ENCODE measurements around the gene MASP2.
"Not testable (repeated sequence)": the region's sequence is repeated elsewhere in the genome, so short reads cannot be mapped to it uniquely, and the experiment has no call there.

Gene MASP2

DNA sequence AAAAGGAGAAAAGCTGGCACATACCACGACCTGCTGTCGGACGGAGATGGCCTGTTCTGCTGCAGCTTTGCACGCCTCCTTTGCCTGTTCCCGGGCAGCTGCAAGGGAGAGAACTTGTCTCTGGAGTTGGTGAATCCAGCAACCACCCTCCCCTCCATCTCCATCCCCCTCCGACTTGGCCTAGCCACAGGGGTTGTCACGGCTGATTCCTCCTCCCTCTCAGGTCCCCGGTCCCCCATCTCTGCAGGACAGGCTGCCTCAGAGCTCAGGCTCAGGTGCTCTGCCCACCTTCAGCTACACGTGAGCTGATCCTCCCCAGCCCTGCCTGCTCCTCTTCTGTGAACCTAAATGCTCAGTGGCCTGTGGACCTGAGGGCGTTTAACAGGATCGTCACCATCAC, 23.8 kb upstream of the MASP2 start:
- DNase-seq (ENCODE audit: low read depth, low spot score): no peak
- H3K4me3 ChIP-seq (ENCODE audit: low read depth, low read length): no peak overlapping the region
- TF ChIP-seq, protein P1, sequence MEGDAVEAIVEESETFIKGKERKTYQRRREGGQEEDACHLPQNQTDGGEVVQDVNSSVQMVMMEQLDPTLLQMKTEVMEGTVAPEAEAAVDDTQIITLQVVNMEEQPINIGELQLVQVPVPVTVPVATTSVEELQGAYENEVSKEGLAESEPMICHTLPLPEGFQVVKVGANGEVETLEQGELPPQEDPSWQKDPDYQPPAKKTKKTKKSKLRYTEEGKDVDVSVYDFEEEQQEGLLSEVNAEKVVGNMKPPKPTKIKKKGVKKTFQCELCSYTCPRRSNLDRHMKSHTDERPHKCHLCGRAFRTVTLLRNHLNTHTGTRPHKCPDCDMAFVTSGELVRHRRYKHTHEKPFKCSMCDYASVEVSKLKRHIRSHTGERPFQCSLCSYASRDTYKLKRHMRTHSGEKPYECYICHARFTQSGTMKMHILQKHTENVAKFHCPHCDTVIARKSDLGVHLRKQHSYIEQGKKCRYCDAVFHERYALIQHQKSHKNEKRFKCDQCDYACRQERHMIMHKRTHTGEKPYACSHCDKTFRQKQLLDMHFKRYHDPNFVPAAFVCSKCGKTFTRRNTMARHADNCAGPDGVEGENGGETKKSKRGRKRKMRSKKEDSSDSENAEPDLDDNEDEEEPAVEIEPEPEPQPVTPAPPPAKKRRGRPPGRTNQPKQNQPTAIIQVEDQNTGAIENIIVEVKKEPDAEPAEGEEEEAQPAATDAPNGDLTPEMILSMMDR (IDR thresholded peaks at IDR 0.05; ENCODE audit: low read depth, low read length): no peak
- in situ Hi-C loops (cut with HindIII; ENCODE audit: low sequenced_read_pairs): no loop called here

DNA sequence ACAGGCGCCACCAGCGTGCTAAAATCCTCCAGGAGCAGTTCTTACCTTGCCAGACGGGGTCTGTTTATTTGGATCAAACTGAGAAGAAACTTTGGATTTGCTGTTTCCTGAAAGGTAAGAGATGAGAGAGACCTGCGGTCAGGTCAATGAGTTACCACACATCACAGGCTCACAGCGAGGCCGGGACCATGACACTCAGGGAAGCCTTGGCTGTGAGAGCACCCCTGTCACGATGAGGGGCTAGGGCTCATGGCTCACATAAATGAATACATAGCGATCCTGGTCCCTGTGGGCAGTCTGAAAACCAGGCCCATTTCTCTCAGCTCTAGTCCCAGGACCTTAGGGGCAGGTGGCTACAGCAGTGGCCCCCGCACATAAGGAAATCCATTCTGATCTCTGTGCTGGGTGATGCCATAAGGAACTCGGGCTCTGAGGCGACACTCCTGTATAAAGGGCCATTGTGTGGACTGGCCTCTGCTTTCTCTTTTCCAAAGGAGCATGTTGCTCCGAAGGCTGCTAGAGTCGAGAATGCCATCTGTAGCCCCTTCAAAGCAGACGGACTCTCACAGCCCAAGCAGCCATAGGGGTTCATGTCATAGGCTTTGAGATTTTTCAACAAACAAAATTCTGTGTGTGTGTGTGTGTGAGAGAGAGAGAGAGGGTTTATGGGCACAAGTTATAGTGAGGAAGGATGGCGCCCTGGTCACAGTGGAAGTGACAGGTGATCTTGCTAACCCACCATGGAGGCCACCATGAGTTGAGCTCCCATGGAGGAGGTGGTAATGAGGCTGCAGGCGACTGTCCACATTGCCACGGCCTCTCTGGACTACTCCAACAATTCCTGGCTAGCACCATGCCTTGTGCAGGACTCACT, 21.8 kb upstream of the MASP2 start:
- TF ChIP-seq, protein P1 (IDR thresholded peaks at IDR 0.05; ENCODE audit: low read depth, low read length): no peak
- DNase-seq (ENCODE audit: low read depth, low spot score): no peak
- no peak overlapping the region for H3K4me3 ChIP-seq (ENCODE audit: low read depth, low read length)
- in situ Hi-C loops (cut with HindIII; ENCODE audit: low sequenced_read_pairs): no loop called here

DNA sequence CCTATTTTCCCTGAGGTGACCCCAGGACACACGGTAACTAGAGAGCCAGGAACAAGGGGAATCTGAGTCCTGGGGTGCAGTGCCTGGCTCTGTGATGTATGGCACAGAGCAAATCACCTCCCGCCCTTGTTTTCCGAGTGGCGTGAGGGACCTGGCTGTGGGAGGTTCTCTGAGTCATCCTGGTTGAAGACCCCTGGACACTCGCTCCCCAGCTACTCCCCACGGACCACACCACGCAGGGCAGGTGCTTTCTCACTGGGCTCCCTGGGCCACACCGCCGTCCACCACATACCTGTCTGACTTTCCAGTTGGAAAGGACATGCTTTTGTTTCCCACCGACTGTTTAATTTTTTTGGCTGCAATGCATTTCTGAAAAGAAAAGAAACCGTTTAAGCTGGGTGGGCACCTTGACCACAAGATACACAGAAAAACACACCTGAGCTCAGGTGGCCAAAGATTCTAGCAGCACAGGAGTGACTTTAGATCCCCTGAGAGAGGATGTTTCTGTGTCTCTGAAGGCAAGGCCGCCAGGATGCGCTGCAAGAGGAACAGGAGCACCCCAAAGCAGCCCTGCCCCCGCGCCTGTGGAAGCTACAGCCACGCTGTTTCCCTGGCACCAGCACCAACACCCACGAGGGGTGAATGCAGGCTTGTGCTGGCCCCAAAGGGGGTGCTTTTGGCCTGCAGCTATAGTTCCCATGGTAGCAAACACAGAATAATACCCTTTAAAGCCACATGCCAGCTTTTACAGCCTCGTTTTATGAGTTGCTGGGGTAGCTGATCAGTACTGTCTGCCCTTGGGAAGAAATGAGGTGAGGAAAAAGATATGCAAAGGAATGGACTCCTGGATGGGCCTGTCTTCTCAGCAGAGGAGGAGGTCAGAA, 20.9 kb upstream of the MASP2 start:
- H3K4me3 ChIP-seq (ENCODE audit: low read depth, low read length): no peak overlapping the region
- in situ Hi-C loops (cut with HindIII; ENCODE audit: low sequenced_read_pairs): no loop called here
- TF ChIP-seq, protein P1 (IDR thresholded peaks at IDR 0.05; ENCODE audit: low read depth, low read length): no peak
- DNase-seq (ENCODE audit: low read depth, low spot score): no peak

DNA sequence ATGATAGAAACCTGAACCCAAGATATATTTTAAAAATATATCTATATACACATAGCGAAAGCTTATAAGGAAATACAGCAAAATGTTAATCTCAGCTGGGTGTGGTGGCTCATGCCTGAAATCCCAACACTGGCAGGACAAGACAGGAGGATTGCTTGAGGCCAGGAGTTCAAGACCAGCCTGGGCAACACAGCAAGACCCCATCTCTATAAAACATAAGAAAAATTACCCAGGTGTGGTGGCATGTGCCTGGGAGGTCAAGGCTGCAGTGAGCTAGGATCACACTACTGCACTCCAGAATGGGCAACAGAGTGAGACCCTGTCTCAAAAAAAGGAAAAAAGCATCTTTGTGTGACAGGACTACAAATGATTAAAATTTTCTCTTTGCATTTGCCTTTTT, 18.8 kb upstream of the MASP2 start:
- in situ Hi-C loops (cut with HindIII; ENCODE audit: low sequenced_read_pairs): no loop called here
- TF ChIP-seq, protein P1 (IDR thresholded peaks at IDR 0.05; ENCODE audit: low read depth, low read length): no peak
- no peak for DNase-seq (ENCODE audit: low read depth, low spot score)
- H3K4me3 ChIP-seq (ENCODE audit: low read depth, low read length): no peak overlapping the region

DNA sequence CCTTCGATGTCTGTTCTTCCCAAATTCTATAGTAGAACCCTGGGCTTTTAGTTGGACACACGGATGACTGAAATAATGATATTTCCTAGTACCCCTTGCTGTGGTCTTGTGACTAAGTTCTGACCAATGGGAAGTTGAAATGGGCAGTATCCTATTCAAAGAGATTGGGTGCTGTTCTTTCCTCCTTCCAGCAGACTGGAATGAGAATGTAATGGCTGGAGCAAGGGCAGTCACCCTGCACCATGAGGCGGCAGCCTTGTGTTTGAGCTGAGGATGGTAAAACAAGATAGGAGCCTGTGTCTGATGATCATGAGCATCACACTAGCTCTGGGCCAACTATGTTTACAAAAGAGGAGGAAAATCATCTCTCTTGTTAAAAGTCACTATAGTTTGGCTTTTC, 17.9 kb upstream of the MASP2 start:
- TF ChIP-seq, protein P1 (IDR thresholded peaks at IDR 0.05; ENCODE audit: low read depth, low read length): no peak
- in situ Hi-C loops (cut with HindIII; ENCODE audit: low sequenced_read_pairs): no loop called here
- no peak overlapping the region for H3K4me3 ChIP-seq (ENCODE audit: low read depth, low read length)
- no peak for DNase-seq (ENCODE audit: low read depth, low spot score)

DNA sequence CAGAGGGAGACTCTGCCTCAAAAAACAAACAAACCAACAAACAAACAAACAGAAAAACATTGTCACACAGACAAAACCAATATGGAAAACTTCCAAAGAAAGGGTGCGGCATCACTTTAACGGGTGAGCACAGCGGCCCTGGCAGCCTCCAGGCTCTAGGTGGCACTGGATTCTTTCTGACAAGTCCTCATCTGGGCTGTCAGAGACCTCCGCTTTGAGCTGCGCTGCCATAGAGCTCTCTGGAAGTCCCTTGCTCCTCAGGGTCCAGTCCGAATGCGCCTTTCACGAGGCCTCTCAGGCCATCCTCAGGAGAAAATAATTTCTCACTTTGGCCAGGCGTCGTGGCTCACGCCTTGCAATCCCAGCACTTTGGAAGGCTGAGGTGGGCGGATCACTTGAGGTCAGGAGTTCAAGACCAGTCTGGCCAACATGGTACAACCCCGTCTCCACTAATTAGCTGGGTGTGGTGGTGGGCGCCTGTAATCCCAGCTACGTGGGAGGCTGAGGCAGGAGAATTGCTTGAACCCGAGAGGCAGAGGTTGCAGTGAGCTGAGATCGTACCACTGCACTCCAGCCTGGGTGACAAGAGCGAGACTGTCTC, 17.0 kb upstream of the MASP2 start:
- in situ Hi-C loops (cut with HindIII; ENCODE audit: low sequenced_read_pairs); DNase-seq (ENCODE audit: low read depth, low spot score); H3K4me3 ChIP-seq (ENCODE audit: low read depth, low read length): not testable (repeated sequence)
- TF ChIP-seq, protein P1 (IDR thresholded peaks at IDR 0.05; ENCODE audit: low read depth, low read length): peak; percentile 2
